HL-60 (cell line): ENCODE results near the gene QRICH1.

Experiments used
- GABPA ChIP-seq: IDR thresholded peaks from 2 replicates; pipeline ENCODE4 v1.6.1; 2012; ENCODE audit warnings: low read depth
- POLR2AphosphoS5 ChIP-seq: IDR thresholded peaks from 2 replicates; pipeline ENCODE4 v1.6.1; 2012; ENCODE audit warnings: low read depth
- TF ChIP-seq, protein P1 (sequence below): IDR thresholded peaks from one replicate; pipeline ENCODE4 v1.5.1; 2011; ENCODE audit warnings: low read length, control low read depth, inconsistent platforms; ENCODE audit not compliant: insufficient read depth
- TF ChIP-seq, protein P2 (sequence below): IDR thresholded peaks from 2 replicates; pipeline ENCODE4 v1.6.1; 2012; ENCODE audit warnings: low read depth; ENCODE audit not compliant: insufficient replicate concordance

DNA sequence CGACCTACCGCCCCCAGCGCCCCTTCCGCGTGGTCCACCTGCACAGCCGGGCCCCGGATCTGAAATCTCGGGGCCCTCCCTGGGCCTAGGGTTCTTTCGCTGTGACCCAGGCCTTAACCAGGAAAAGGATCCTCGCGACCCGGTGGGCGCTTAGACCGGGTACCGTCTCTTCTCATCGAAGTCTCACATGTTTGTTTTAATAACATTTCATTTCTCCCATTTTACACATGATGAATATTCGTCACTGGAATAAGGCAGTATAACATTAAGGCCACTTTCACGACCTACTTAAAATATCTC, 75.2 kb downstream of the QRICH1 start:
- TF ChIP-seq, protein P1, sequence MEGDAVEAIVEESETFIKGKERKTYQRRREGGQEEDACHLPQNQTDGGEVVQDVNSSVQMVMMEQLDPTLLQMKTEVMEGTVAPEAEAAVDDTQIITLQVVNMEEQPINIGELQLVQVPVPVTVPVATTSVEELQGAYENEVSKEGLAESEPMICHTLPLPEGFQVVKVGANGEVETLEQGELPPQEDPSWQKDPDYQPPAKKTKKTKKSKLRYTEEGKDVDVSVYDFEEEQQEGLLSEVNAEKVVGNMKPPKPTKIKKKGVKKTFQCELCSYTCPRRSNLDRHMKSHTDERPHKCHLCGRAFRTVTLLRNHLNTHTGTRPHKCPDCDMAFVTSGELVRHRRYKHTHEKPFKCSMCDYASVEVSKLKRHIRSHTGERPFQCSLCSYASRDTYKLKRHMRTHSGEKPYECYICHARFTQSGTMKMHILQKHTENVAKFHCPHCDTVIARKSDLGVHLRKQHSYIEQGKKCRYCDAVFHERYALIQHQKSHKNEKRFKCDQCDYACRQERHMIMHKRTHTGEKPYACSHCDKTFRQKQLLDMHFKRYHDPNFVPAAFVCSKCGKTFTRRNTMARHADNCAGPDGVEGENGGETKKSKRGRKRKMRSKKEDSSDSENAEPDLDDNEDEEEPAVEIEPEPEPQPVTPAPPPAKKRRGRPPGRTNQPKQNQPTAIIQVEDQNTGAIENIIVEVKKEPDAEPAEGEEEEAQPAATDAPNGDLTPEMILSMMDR: no peak
- no peak for TF ChIP-seq POLR2AphosphoS5
- TF ChIP-seq GABPA: no peak; the same call in 1 of the 2 replicates
- TF ChIP-seq, protein P2, sequence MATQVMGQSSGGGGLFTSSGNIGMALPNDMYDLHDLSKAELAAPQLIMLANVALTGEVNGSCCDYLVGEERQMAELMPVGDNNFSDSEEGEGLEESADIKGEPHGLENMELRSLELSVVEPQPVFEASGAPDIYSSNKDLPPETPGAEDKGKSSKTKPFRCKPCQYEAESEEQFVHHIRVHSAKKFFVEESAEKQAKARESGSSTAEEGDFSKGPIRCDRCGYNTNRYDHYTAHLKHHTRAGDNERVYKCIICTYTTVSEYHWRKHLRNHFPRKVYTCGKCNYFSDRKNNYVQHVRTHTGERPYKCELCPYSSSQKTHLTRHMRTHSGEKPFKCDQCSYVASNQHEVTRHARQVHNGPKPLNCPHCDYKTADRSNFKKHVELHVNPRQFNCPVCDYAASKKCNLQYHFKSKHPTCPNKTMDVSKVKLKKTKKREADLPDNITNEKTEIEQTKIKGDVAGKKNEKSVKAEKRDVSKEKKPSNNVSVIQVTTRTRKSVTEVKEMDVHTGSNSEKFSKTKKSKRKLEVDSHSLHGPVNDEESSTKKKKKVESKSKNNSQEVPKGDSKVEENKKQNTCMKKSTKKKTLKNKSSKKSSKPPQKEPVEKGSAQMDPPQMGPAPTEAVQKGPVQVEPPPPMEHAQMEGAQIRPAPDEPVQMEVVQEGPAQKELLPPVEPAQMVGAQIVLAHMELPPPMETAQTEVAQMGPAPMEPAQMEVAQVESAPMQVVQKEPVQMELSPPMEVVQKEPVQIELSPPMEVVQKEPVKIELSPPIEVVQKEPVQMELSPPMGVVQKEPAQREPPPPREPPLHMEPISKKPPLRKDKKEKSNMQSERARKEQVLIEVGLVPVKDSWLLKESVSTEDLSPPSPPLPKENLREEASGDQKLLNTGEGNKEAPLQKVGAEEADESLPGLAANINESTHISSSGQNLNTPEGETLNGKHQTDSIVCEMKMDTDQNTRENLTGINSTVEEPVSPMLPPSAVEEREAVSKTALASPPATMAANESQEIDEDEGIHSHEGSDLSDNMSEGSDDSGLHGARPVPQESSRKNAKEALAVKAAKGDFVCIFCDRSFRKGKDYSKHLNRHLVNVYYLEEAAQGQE: no peak
